SU-DHL-6 (cell line): ENCODE results near the gene PMEPA1.

Experiments
- CTCF ChIP-seq: fragments of 200-600 bp; sonication (generic); IDR thresholded peaks from one replicate; pipeline ENCODE4 v1.5.1; 2017; ENCODE audit warnings: antibody characterized with exemption, mild to moderate bottlenecking, low read length, moderate library complexity; ENCODE audit not compliant: insufficient read depth, poor library complexity, severe bottlenecking
- EZH2phosphoT487 ChIP-seq: fragments of 200-600 bp; sonication (generic), shearing (Covaris generic); conservative IDR thresholded peaks from 2 replicates; pipeline ENCODE4 v1.6.1; 2018; ENCODE audit warnings: mild to moderate bottlenecking, antibody characterized with exemption, low read length, moderate library complexity, mixed read lengths

GRCh38 chr20:57663681-57664451 lies 45.9 kb downstream of the PMEPA1 start:
- TF ChIP-seq CTCF (no peak), EZH2phosphoT487 (no peak)
